ENCODE data around the gene ZNF213.
"Not testable (repeated sequence)": the region's sequence is repeated elsewhere in the genome, so short reads cannot be mapped to it uniquely, and the experiment has no call there.

Gene ZNF213

DNA sequence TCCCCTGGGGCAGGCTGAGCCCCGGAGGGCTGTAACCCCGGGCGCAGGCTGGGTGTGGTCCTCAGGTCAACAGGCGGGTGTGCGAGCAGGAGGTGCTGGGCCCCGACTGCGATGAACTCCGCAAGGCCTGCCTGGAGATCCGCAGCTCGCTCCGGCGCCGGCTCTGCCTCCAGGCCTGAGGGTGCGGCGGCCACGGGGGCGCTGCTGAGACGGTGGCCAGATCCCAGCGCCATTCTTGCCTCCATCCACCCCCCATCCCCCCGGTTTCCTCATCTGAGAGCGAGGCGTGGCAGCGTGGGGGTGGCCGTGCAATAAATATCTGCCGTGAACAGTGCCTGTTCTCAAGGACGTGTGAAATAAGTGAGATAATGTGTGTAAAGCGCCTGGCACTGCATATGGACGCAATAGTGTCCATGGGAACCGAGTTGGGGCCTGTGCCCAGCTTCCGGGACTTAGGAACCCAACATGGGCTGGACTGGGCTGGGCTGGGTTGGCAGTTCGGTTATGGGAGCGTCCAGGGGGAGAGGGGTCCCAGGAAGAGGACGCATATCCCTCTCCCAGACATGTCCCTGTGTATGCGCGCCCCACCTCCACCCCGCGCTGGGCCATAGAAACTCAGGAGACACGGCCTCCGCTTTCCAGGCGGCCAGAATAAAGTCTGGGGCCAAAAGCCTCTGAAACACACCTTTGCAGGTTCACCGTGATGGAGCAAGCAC lies 15.0 kb downstream of the ZNF213 start:
- FAIRE-seq = no peak

DNA sequence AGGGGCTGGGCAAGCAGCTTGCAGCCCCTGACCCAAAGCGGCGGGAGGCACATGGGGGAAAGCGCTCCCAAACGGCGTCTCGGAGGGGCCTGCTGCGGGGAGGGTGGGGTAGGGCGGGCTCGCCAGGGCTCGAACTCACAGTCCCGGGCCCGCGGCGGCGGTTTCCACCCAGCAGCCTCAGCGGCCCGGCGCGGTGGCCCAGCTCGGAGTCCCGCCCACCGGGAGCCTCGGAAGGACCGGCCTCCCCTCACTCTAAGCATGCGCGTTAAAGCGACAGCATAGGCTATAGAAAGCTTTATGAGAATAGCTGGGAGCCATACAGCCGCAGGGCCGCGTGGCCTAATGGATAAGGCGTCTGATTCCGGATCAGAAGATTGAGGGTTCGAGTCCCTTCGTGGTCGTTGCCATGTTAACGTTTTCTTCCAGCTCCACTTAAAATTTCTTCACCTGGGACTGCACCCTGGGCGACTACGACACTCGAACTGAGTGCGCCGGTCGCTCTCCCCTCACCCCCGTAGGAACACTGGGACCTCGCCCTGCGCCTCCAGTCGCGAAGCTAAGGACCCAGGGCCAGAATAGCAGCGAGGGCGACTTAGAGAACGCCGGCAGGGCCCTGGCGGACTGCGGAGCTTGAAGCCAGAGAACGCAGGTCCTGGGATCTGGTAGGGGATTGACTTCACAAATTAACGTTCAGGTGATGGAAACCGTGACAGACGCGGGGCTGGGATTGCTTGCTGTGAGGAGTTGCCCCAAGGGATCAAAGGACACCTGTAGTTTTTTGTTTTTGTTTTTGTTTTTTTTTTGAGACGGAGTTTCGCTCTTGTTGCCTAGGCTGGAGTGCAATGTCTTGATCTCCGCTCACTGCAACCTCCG lies 15.8 kb downstream of the ZNF213 start:
- no peak for FAIRE-seq

DNA sequence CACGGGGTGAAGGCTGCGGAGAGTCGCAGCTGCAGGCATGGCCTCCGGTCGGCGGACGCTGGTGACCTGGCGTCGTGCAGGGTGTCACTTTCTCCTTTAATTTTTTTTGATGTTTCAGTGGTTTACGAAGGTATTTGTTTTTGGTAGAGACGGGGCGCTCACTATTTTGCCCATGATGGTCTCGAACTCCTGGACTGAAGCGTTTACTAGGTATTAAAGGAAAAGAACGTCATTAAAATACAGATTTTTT lies 17.1 kb downstream of the ZNF213 start:
- FAIRE-seq = no peak

DNA sequence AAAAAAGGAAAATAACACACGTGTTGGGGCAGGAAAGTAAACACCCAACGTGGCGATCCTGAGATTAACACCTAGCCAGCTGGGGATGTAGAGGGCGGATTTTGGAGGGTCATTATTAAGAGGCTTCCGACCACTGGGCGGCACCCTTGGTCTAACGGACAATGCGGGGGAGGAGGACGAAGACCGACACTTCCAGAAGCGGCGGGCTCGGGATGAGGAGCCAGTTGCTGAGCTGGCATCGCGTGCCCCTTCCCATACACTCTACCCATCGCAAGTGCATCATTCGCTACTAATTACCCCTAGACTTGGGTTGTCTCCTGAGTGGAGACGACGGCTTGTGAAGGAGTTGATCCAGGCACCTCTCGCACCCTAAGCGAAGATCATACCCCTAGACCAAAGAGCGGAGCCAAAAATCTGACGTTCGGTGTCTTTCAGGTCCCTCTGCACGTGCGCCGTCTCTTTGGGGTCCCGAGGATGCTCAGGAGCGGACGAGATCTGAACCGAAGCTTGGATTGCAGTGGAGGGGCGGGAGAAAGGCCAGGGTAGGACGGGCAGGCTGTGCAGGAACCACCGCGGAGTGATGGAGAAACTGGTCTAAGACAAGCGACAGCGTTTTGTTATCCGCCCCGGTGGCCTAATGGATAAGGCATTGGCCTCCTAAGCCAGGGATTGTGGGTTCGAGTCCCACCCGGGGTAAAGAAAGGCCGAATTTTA lies 17.6 kb downstream of the ZNF213 start:
- no peak for FAIRE-seq

DNA sequence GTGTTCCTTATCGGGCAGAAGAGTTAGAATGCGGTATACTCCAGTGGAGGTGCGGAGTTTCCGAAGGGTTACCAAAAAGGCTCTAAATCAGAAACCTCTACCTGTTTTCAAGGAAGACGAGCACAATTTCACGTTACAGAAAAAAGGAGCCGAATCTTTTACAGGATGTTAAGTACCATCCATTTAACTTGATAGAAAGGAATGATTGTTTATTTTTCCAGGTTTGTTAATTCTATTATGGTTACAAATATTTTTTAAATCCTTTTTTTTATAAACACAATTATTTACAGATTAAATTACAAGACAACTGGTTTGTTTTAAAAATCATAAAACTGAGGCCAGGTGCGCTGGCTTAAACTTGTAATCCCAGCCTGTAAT lies 18.2 kb downstream of the ZNF213 start:
- FAIRE-seq = no peak

DNA sequence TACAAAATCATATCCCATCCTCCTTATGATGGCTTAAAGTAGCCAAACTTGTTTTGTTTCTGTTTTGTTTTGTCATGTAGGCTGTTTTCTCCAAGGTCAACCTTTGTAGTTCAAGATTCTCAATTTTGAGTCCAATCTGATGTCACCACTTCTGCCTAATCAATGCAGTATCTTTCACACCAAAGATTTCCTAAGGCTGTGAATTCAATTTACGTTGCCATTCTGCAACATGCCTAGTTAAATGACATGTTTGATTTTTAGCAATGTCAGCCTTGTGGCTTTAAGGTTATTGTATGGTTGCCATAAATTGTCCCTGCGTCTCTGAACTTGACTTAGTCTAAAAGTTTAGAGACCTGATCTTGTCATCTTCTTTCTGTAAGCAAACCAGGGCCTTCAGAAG lies 20.4 kb downstream of the ZNF213 start:
- FAIRE-seq = no peak

DNA sequence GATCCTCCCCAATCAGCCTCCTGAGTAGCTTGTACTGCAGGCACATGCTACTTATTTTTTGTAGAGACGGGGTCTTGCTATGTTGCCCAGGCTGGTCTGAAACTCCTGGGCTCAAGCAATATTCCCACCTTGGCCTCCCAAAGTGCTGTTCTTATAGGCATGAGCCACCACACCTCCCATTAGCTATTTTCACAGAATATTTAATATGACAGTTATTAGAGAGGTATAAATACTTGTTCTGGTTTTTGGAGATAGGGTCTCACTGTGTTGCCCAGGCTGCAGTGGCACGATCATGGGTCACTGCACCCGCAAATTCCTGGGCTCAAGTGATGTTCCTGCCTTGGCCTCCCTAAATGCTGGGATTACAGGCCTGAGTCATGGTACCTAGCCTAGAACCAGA lies 21.1 kb downstream of the ZNF213 start:
- no peak for FAIRE-seq

DNA sequence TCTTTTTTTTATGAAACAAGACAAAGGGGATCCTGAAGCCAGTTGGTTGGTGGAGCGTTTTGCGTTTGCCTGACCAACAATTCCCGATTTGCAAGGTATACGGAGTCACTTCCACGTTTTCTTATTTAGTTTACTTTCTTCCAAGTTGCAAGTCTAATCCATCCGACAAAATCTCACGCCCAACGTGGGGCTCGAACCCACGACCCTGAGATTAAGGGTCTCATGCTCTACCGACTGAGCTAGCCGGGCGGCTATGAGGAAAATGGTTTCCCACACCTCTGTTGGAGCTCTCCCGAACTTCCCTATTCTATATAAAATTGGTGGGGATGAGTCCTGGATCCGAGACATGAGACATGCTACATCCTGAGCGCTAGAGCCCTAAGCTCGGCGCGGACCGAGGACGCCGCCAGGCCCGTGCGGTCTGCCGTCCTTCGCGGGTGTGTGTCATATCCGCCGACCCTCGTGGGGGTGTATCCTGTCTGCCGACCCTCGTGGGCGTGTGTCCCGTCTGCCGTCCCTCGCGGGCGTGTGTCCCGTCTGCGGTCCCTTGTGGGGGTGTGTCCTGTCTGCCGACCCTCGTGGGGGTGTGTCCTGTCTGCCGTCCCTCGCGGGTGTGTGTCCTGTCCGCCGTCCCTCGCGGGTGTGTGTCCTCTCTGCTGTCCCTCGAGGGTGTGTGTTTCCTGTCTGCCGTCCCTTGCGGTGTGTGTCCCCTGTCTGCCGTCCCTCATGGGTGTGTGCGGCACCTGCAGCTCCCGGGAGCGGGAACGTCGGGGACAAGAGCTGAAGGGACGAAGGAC lies 22.6 kb downstream of the ZNF213 start:
- no peak for FAIRE-seq

DNA sequence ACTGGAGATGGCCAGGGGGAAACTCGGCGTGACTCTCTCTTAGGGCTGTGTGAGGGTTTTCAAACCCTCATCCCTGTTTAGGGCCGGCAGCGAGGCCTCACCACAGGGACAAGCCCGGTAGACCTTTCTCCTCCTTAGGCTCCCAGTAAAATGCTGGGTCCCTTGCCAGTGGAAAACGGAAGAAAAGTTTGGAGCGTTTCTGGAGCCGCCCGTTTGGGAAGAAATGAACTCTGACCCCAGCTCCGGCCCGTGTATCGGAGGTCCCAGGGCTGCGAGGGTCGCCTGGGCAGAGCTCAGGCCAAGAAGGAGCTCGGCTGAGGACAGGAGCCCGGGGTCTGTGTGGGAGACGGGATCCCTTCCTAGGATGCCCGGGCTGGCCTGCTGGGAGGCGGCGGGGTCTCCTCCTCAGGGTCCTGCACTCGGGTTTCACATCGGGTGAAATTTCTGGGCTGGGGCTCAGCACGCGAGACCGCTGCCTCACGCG lies 23.2 kb downstream of the ZNF213 start:
- FAIRE-seq = no peak

DNA sequence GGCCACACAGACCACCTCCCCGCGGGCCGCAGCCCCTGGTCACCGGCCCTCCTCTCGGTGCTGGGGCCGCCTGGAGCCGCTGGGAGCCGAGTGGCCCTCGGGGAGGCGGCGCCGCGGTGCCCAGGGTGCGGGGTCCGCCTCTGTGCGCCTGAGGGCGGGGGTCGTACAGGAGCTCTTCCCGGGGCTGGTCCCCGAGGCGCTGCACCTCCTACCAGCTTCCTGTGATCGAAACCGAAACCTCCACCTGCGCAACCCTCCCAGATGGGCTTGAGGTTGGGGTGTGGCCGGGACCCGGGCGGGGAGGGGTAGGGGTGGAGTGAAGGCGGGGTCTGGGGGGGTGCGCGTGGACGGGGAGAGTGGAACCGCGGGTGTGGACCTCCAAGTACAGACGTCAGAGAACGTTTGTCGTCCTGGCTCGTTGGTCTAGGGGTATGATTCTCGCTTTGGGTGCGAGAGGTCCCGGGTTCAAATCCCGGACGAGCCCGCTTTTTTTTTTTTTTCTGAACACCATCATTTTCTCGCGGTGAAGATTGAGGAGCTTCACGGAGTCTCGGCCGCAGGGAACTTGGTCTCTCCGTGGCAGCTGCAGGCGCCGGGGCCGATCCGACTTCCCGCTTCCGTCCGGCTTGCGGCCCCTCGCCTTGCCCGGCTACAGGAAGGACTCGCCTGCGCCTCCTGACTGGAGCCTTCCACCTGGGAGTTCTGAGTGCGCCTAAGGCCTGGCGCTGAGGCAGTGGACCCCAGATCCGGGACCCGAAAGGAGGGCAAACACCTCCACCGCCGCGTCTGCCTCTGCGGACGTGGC lies 23.9 kb downstream of the ZNF213 start:
- FAIRE-seq = no peak

DNA sequence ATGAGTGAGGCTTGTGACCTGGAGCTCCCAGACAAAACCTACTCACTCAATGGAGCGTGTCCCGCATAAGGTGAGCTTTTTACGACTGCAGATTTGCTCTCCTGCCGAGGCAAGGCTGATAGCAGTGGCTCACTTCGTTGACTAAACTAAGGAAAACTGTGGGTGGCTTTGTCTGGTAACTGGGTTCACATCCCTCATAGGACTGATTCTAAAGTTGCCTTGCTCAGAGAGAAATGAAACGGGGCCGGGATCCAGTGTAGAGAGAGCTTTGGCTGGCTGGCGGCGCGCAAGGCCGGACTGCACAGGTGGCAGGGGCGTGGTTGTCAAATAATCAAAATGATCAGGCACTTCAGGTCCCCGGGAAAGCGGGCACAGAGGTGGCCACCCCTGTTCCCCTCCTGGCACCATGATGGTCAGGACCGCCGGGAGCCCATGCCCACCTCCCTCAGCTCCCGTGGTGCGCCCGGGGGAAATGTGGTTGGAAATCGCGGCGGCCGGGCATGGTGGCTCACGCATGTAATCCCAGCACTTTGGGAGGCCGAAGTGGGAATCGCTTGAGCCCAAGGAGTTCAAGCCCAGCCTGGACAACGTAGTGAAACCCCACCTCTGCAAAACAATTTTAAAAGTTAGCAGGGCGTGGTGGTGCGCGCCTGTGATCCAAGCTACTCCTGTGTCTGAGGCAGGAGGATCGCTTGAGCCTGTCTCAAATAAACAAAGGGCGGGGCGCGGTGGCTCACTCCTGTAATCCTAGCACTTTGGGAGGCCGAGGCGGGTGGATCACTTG lies 26.6 kb downstream of the ZNF213 start:
- FAIRE-seq = no peak

DNA sequence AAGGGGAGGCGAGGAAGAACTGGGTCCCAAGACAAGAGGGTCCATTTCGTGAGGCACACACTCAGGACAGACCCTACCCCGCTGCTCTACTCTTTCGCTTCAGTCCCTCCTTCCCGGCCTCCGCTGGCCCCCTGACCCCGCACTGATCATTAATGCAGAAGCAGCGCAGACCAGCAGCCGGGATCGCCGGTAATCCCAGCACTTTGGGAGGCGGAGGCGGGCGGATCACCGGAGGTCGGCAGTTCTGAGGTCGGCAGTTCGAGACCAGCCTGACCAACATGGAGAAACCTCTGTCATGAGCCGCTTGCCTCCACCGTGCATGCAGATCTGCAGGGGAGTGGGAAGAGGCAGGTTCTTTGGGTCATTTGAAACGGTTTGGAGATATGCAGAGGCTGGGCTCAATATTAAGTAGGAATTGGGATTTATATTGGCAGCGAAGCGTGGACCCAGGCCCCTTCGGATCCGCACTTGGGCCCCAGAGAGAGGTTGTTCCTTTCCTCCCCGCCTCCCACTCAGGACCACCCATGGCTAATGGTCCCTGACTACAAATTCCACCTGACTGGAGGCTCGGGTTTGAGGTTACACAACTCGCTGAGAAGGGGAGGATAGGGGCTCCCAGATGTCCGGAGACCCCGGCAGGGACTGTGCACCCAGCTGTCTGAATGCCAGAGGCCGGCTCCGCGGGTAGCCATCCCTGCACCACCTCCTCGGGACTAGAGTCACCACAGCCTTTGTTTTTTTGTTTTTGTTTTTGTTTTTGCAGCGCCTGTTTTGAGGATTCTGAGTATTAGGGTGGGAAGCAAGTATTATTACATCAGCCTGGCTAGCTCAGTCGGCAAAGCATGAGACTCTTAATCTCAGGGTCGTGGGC lies 29.5 kb downstream of the ZNF213 start:
- no peak for FAIRE-seq

DNA sequence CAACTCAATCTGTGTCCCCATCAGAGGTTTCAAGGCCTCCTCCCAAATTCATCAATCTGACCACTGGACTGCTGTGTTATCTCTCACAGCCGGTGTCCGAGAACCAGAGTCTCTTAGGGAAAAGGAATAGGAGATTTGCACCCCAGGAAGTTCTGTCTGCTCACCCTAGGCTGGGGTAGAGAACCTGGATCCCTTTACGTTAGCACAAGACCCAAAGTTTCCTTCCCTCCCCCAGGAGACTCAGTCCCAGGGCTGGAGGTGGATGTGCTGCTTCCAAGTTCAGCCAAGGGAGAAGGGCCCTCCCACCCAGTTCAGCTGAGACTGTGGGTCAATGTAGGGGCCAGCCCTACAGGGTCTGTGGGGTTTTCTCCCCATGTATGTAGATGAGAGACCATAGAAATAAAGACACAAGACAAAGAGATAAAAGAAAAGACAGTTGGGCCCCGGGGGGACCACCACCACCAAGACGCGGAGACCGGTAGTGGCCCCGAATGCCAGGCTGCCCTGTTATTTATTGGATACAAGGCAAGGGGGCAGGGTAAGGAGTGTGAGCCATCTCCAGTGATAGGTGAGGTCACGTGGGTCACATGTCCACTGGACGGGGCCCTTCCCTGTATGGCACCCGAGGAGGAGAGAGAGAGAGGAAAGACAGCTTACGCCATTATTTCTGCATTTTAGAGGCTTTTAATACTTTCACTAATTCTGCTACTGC lies 30.4 kb downstream of the ZNF213 start:
- no peak for FAIRE-seq

DNA sequence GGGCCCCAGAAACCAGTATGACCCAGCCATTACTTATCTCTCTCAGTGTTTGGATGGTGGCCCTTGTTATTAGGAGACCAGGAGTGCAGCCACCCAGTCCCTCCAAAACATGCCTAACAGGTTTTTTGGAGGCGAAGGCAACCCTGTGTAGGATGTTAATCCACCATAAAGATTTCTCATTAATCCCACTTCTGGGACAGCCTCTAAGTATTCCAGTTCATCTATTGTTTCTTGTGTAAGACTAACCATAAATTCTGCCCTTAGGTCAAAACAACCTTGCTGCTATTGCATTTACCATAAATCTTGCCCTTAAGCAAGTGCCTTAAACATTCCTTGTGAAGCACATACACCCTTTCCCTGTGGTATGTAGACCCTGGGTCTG lies 31.7 kb downstream of the ZNF213 start:
- no peak for FAIRE-seq

DNA sequence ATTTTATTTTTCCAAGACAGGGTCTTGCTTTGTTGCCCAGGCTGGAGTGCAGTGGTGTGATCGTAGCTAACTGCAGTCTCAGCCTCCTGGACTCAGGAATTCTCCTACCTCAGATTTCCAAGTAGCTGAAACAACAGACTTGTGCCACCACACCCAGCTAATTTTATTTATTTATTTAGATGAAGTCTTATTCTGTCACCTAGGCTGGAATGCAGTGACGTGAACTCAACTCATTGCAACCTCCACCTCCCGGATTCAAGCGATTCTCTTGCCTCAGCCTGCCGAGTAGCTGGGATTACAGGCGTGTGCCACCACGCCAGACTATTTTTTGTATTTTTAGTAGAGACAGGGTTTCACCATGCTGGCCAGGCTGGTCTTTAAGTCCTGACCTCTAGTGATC lies 33.9 kb downstream of the ZNF213 start:
- not testable (repeated sequence) for FAIRE-seq

DNA sequence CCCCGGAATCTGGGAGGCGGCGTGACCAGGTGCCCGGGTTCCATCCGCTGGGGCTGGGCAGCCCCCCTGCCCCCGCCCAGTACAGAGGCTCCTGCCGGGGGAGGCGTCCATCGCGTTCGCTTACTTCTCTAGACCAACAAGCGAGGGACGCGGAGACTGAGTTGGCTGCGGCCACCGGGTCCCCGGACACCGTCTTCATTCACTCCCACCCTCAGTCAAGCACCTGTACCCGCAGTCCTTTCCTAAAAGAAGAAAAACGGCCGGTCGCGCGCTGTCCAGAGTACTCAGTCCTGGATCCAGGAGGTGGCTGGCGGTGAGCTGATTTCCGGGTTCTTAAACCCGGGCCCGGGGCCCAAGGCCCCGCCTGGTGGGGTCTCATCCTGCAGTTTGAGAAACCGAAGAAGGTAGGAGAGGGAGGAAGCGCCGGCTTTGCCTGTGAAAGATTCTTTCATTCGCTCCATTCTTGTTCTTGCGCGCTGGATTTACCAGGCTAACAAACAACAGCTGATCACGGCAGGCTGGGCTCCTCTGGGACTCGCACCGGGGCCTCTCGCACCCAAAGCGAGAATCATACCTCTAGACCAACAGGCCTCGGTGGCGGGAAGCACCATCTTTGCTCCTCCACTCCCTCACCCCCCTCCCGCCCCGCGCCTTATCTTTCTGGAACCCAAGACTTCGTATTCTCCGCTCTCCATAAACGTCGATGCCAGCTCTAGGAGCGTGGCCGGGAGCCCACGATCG lies 35.8 kb downstream of the ZNF213 start:
- FAIRE-seq = no peak

DNA sequence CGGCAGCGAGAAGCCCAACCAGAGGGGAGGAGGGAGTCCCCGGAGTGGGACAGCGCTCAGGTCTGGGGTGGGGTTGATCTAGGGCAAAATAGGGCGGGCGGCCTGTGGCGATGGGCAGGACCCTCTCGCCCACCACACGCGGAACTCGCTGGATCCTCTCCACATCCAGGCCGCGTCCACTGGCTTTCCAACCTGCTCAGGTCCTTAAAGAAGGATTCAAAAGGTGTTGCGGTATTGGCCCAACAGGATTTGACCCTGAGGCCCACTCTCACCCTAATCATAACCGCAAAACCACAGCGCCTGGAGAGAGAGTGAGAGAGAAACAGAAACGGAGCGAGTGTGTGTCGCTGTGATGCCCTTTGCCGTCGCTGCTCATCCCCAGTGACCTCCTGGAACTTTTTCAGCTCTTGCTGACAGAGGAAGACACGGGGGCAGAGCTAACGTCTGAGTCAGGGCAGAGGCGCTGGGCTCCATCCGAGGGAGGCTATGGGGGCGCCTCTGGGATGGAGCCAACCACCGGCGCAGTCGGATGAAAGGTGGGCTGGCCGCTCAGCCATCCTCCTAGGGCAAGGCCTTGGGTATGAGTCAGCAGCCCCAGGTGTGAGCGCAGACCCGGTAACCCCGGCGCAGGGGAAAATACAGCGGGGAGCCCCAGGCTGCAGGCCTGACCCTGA lies 36.5 kb downstream of the ZNF213 start:
- FAIRE-seq = no peak

Measured in colon (tissue), 2 donors.